NT2/D1 (cell line): Measurements from ENCODE around the gene CYTIP.

Source experiments
- SUZ12 ChIP-seq: IDR thresholded peaks from 2 replicates; pipeline ENCODE4 v1.6.1; 2011; ENCODE audit not compliant: insufficient read length, insufficient read depth; ENCODE audit errors: extremely low read depth
- YY1 ChIP-seq: IDR thresholded peaks from 2 replicates; pipeline ENCODE4 v1.6.1; 2011; ENCODE audit not compliant: insufficient read length, insufficient read depth
- ZNF274 ChIP-seq: IDR thresholded peaks from 2 replicates; pipeline ENCODE4 v1.6.1; 2011; ENCODE audit warnings: mild to moderate bottlenecking, low read depth, low read length

DNA sequence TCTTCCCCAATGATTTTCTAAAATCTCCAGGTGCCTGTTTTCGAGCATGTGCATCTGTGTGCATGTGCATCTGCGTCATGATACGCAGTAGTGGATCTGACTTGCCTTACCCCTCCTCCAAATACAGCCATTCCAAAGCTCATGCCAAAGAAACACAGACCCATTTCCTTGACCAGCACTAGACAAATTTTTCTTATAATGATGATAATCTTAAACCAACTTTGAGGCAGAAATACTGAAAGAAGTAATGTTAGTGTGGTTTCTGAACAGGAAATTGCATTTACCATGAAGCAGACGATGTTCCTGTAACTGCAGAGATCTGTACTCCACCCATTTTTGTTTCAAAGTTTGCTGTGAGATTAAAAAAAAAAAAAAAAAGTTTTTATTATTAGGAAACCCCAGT lies 25.6 kb downstream of the CYTIP start:
- TF ChIP-seq ZNF274 (no peak), YY1 (no peak), SUZ12 (no peak)
